CD14-positive monocyte (primary cell): ENCODE measurements around the gene UBC. TPM values are rescaled to one million over a fixed set of nuclear protein-coding genes. Genes with fewer than 3 reads are reported as not detected.

Experiments
- DNase-seq, 3 donors: peaks; one replicate each; pipeline ENCODE4 v3.0.0-alpha.2; 2011 to 2022
- H2AFZ ChIP-seq: 2 replicates; pipeline ENCODE4 v1.6.0; 2012; ENCODE audit warnings: mild to moderate bottlenecking, low read depth, low read length, inconsistent platforms; ENCODE audit not compliant: insufficient read depth, poor library complexity, severe bottlenecking
- H3K27ac ChIP-seq, 2 donors: 1 replicate in 1 of 2; 2 replicates in 1 of 2; pipeline ENCODE4 v1.5.1; 2012 to 2013; ENCODE audit warnings: low read length in 2 of 2, control low read depth in 1 of 2, inconsistent platforms in 1 of 2, low read depth in 1 of 2, mild to moderate bottlenecking in 1 of 2
- H3K27me3 ChIP-seq, 2 donors: one replicate each; pipeline versions ENCODE4 v1.6.0 to v1.6.1; 2011 to 2013; ENCODE audit warnings: low read length in 2 of 2; ENCODE audit not compliant: control insufficient read depth in 2 of 2, insufficient read depth in 2 of 2
- H3K36me3 ChIP-seq, 2 donors: replicated peaks in 1 of 2; 1 replicate in 1 of 2; 2 replicates in 1 of 2; pipeline versions ENCODE4 v1.5.1 to v1.6.1; 2012 to 2013; ENCODE audit warnings: low read length in 2 of 2, control low read depth in 1 of 2, inconsistent platforms in 1 of 2, mild to moderate bottlenecking in 1 of 2; ENCODE audit not compliant: insufficient read depth in 2 of 2, control insufficient read depth in 1 of 2
- H3K4me1 ChIP-seq, 2 donors: 1 replicate in 1 of 2; 2 replicates in 1 of 2; pipeline versions ENCODE4 v1.5.1 to v1.6.1; 2012 to 2013; ENCODE audit warnings: low read length in 2 of 2, control low read depth in 1 of 2, inconsistent platforms in 1 of 2, mild to moderate bottlenecking in 1 of 2, moderate library complexity in 1 of 2; ENCODE audit not compliant: insufficient read depth in 2 of 2, control insufficient read depth in 1 of 2
- H3K4me2 ChIP-seq: replicated peaks from 2 replicates; pipeline ENCODE3; 2012; ENCODE audit warnings: low read length, moderate library complexity, mild to moderate bottlenecking; ENCODE audit not compliant: poor library complexity, severe bottlenecking; ENCODE audit errors: extremely low read depth
- H3K4me3 ChIP-seq, 3 experiments: fragments of 200-600 bp in 1 of 3; sonication (generic) in 1 of 3; replicated peaks in 1 of 3; 1 replicate in 2 of 3; 2 replicates in 1 of 3; pipeline ENCODE4 v1.5.1; 2011 to 2013; ENCODE audit warnings: low read length in 3 of 3, mild to moderate bottlenecking in 3 of 3, control low read depth in 2 of 3, low read depth in 2 of 3, inconsistent platforms in 1 of 3, moderate library complexity in 1 of 3
- H3K79me2 ChIP-seq: 2 replicates; pipeline ENCODE4 v1.6.0; 2012; ENCODE audit warnings: mild to moderate bottlenecking, control low read depth, inconsistent platforms, low read length, moderate library complexity; ENCODE audit not compliant: insufficient read depth
- H3K9ac ChIP-seq: 2 replicates; pipeline ENCODE4 v1.6.0; 2017; ENCODE audit warnings: low read length, mild to moderate bottlenecking; ENCODE audit not compliant: insufficient read depth, poor library complexity, severe bottlenecking
- H3K9me3 ChIP-seq, 2 donors: replicated peaks in 1 of 2; 1 replicate in 1 of 2; 2 replicates in 1 of 2; pipeline versions ENCODE4 v1.5.1 to v1.6.1; 2012 to 2013; ENCODE audit warnings: low read length in 2 of 2, control low read depth in 1 of 2; ENCODE audit not compliant: control insufficient read depth in 1 of 2, insufficient read depth in 1 of 2
- H4K20me1 ChIP-seq: 2 replicates; pipeline ENCODE4 v1.6.0; 2012; ENCODE audit warnings: mild to moderate bottlenecking, low read length, control low read depth, moderate library complexity; ENCODE audit not compliant: insufficient read depth
- H3K27ac Mint-ChIP-seq, 7 donors: one replicate each; pipeline ENCODE4 v1.8.0; 2020; ENCODE audit warnings: mild to moderate bottlenecking in 7 of 7, mixed read lengths in 7 of 7, moderate library complexity in 6 of 7, inconsistent platforms in 2 of 7
- H3K27me3 Mint-ChIP-seq, 3 donors: one replicate each; pipeline ENCODE4 v1.8.0; 2021 to 2022; ENCODE audit warnings: low read depth in 3 of 3, mild to moderate bottlenecking in 3 of 3, mixed read lengths in 3 of 3, moderate library complexity in 3 of 3, inconsistent platforms in 1 of 3
- H3K36me3 Mint-ChIP-seq, 2 donors: one replicate each; pipeline ENCODE4 v1.8.0; 2020; ENCODE audit warnings: mixed read lengths in 2 of 2, inconsistent platforms in 1 of 2, mild to moderate bottlenecking in 1 of 2
- H3K4me1 Mint-ChIP-seq: one replicate; pipeline ENCODE4 v1.8.0; 2020; ENCODE audit warnings: mild to moderate bottlenecking, mixed read lengths
- H3K4me3 Mint-ChIP-seq, 2 donors: one replicate each; pipeline ENCODE4 v1.8.0; 2020; ENCODE audit warnings: mild to moderate bottlenecking in 2 of 2, mixed read lengths in 2 of 2, moderate library complexity in 1 of 2
- H3K9me3 Mint-ChIP-seq, 7 donors: one replicate each; pipeline ENCODE4 v1.8.0; 2020 to 2022; ENCODE audit warnings: mixed read lengths in 7 of 7, mild to moderate bottlenecking in 6 of 7, moderate library complexity in 6 of 7, inconsistent platforms in 2 of 7
- WGBS: methylation state at CpG from one replicate; pipeline ENCODE4 v1.1.5; 2013; ENCODE audit warnings: missing lambda C conversion rate; ENCODE audit not compliant: insufficient coverage; 5-methylcytosine and 5-hydroxymethylcytosine counted together
- intact Hi-C, 2 donors: fragments of 100-400 bp; cut with micrococcal nuclease; formaldehyde crosslinking; loops; one replicate each; pipeline versions ENCODE4 v1.15.0 to v1.15.1; 2023
- polyA plus RNA-seq, 3 donors: library from polyadenylated mRNA; depleted of rRNA in 1 of 3; unstranded in 2 of 3; stranded (reverse) in 1 of 3; fragments of 300-500 nt in 2 of 3; fragments of >200 nt in 1 of 3; fragmentation: Illumina TruSeq in 2 of 3; gene quantifications; 1 replicate in 2 of 3; 2 replicates in 1 of 3; pipeline ENCODE4 v1.2.3, GENCODE V29; 2012 to 2021
- TF ChIP-seq, protein P1 (sequence below): fragments of 200-600 bp; IDR thresholded peaks from one replicate; pipeline ENCODE4 v1.8.0; 2022; ENCODE audit warnings: antibody characterized with exemption, mild to moderate bottlenecking

UBC gene
- polyA plus RNA-seq, 3 donors = 969 to 11,097 (median 1,385) TPM

DNA sequence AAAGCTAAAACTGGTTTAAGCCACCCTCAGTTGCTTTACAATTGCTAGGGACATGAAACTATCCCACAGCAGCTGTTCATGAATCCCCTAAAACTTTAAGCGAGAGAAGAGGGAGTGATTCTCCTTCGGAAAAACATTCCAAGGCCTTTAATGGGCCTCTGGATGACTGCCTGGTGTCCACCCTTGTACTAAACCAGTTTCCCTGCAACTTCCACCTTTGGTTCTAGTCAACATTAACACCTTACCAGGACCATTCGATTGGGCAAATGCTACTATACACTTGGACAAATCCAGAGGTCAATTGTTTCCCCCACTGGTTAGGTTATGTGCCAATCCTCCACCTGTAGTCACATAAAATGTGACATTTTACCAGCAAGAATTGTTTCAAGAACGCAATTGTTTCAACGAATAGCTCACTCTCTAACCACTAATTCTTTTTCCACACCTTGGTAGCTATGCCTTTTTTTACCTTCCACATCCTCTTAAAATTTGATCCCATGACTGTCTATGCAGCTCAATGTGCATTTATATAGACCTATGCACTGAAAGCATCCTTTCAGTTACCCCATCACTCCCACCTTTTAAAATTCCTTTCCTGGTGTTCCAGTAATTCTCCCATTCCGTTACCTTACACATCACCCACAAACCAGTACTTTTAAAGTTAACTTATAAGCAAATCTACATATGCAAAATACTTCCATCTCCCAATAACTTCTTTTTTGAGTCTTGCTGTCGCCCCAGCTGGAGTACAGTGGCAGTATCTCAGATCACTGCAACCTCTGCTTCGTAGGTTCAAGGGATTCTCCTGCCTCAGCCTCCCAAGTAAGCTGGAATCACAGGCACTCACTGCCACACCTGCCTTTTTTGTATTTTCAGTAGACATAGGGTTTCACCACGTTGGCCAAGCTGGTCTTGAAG is 3.6 kb downstream of the UBC start:
- peak overlapping the region; percentile 64 to 72 for H3K4me3 Mint-ChIP-seq
- peaks cover 29 to 38% of the 10 kb centered on the region in 2 donors for H3K4me1 ChIP-seq
- H3K9me3 ChIP-seq = no peaks in the 10 kb centered on the region
- peak overlapping the region in 1 of 2 donors; percentile 15 for H3K27ac ChIP-seq
- no peak overlapping the region for H2AFZ ChIP-seq
- H3K36me3 ChIP-seq = peaks cover 24 to 35% of the 10 kb centered on the region in 2 donors
- peaks cover 33 to 35% of the 10 kb centered on the region in 2 donors for H3K36me3 Mint-ChIP-seq
- H3K27me3 Mint-ChIP-seq = peaks cover 0 to 7% (median 6%) of the 10 kb centered on the region in 3 donors
- TF ChIP-seq, protein P1, sequence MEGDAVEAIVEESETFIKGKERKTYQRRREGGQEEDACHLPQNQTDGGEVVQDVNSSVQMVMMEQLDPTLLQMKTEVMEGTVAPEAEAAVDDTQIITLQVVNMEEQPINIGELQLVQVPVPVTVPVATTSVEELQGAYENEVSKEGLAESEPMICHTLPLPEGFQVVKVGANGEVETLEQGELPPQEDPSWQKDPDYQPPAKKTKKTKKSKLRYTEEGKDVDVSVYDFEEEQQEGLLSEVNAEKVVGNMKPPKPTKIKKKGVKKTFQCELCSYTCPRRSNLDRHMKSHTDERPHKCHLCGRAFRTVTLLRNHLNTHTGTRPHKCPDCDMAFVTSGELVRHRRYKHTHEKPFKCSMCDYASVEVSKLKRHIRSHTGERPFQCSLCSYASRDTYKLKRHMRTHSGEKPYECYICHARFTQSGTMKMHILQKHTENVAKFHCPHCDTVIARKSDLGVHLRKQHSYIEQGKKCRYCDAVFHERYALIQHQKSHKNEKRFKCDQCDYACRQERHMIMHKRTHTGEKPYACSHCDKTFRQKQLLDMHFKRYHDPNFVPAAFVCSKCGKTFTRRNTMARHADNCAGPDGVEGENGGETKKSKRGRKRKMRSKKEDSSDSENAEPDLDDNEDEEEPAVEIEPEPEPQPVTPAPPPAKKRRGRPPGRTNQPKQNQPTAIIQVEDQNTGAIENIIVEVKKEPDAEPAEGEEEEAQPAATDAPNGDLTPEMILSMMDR = no peak
- H3K4me3 ChIP-seq = peak overlapping the region in 2 of 3 experiments; percentile 3 to 63
- H3K9me3 Mint-ChIP-seq = peaks cover 0 to 10% (median 3%) of the 10 kb centered on the region in 7 donors
- H3K27ac Mint-ChIP-seq = peak overlapping the region in 6 of 7 donors; percentile 17 to 83 (median 70)
- H4K20me1 ChIP-seq = peaks cover 76% of the 10 kb centered on the region
- H3K9ac ChIP-seq = no peak overlapping the region
- WGBS = 92% methylated on average over 9 of the region's 9 CpGs
- intact Hi-C loops = no loop called here
- peaks cover 49% of the 10 kb centered on the region for H3K79me2 ChIP-seq
- H3K4me2 ChIP-seq = peak overlapping the region; percentile 41
- H3K4me1 Mint-ChIP-seq = peaks cover 43% of the 10 kb centered on the region
- H3K27me3 ChIP-seq = no peaks in the 10 kb centered on the region
- no peak for DNase-seq

DNA sequence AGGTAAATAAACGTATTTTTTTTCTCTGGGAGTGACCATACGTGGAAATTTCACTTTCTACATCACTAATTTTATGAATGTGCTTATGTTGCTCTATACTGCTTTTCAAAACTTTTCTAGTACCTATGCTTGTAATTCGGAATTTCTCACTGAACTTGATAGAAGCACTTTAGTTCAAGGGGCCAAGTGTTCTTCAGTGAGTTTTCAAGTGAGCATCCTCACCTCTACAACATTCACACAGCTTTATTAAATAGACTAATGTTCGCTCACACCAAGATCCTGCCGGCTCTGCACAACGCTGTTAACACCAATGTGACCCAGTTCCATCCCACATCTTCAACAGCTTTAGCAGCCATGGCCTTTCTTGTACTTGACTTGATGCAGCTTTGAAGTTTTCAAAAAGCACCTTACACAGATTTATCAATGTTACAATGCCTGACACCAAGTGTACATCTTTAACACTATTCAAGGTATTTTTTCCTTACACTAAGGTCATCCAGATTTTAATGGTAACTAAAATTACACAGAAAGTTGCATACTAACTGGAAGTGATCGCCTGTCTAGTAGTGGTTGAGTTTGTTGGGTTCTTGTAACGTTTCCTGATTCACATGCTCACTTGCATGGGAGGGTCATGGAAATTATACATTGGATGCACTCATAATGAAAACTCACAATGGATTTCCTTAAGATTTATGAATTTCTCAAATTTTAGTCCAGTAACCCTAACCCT is 4.5 kb downstream of the UBC start:
- Histone ChIP-seq H3K9ac (no peak overlapping the region), H3K4me2 (peak overlapping the region; percentile 41)
- intact Hi-C loops = loop anchor here (5.0 to 10.0 kb wide), 4 partner anchors 32 to 875 kb away; no protein-coding TSS in a partner anchor

More for the DNA sequence above, 4.5 kb downstream of the UBC start:
- H3K4me3 Mint-ChIP-seq = no peak overlapping the region
- Histone ChIP-seq H2AFZ (no peak overlapping the region), H3K36me3 (peaks cover 24 to 35% of the 10 kb centered on the region in 2 donors), H3K9me3 (no peaks in the 10 kb centered on the region), H3K79me2 (peaks cover 41% of the 10 kb centered on the region), H3K4me1 (peaks cover 24 to 34% of the 10 kb centered on the region in 2 donors), H4K20me1 (peaks cover 77% of the 10 kb centered on the region), H3K4me3 (peak overlapping the region in 1 of 3 experiments; percentile 63), H3K27ac (no peak overlapping the region), H3K27me3 (no peaks in the 10 kb centered on the region)
- no peak for DNase-seq
- TF ChIP-seq, protein P1 = no peak
- H3K27me3 Mint-ChIP-seq = peaks cover 0 to 8% (median 6%) of the 10 kb centered on the region in 3 donors
- 100% methylated on average over 1 of the region's 8 CpGs for WGBS
- H3K27ac Mint-ChIP-seq = peak overlapping the region in 4 of 7 donors; percentile 2 to 50 (median 25)
- peaks cover 0 to 10% (median 3%) of the 10 kb centered on the region in 7 donors for H3K9me3 Mint-ChIP-seq
- H3K36me3 Mint-ChIP-seq = peaks cover 33 to 35% of the 10 kb centered on the region in 2 donors
- H3K4me1 Mint-ChIP-seq = peaks cover 40% of the 10 kb centered on the region
